NCI-H526 treated with DMSO at 0.1 percent for 48 hours (cell line): ENCODE measurements around the gene CDH16.
"Not testable (repeated sequence)": the region's sequence is repeated elsewhere in the genome, so short reads cannot be mapped to it uniquely, and the experiment has no call there.

Source experiments
- DNase-seq: peaks from one replicate; lab custom pipeline; 2025; lab: John Stamatoyannopoulos, UW

Gene CDH16

DNA sequence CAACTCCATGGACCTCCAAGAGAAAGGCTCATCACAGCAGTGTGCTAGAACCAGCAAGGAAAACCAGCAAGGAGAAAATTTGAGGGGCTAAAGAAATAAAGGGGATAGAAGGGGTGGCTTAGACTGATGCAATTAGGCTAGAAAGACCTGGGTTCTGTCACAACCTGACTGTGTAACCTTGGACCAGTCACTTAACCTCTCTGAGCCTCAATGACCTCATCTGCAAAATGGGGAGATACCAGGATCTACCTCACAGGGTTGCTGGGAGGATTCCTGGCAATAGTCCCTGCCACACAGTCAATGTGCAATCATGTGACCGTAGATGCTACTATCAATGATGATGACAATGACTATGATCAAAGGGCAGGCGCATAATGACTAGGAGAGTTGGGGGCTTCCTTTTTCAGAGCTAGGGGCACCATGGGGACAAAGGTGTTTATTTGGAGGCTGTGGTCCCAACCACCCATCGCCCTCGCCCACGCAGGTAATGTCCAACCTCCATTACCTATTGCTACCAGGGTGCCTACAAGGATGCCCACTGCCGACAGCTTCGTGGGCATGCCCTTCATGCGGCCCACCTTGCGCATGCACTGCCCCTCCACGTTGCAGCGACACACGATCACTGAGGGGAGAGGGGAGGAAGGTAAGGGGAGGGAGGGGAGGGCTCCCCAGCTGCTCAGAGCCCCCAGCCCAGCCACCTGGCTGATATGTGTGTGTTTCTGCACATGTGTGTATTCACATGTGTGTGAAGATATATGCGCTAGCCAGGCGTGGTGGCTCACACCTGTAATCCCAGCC is 9.7 kb downstream of the CDH16 start:
- no peak for DNase-seq

DNA sequence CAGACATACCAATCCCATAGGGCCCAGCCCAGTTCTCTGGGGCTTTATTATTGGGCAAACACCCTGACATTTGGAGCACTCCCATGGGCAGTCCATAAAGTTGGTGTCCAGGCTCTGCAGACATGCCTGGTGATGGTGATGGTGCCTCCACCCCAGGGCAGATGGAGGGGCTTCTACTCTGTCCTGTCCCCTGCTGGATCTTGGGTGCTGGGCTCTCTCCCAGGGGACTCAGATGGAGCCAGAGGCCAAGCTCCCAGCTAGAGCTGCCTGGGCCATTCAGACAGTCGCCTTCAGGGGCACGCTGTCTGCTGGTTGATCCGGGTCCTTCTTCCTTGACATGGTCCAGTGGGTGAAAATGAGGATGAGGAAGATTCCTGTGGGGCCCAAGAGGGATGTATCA is 10.6 kb downstream of the CDH16 start:
- no peak for DNase-seq

DNA sequence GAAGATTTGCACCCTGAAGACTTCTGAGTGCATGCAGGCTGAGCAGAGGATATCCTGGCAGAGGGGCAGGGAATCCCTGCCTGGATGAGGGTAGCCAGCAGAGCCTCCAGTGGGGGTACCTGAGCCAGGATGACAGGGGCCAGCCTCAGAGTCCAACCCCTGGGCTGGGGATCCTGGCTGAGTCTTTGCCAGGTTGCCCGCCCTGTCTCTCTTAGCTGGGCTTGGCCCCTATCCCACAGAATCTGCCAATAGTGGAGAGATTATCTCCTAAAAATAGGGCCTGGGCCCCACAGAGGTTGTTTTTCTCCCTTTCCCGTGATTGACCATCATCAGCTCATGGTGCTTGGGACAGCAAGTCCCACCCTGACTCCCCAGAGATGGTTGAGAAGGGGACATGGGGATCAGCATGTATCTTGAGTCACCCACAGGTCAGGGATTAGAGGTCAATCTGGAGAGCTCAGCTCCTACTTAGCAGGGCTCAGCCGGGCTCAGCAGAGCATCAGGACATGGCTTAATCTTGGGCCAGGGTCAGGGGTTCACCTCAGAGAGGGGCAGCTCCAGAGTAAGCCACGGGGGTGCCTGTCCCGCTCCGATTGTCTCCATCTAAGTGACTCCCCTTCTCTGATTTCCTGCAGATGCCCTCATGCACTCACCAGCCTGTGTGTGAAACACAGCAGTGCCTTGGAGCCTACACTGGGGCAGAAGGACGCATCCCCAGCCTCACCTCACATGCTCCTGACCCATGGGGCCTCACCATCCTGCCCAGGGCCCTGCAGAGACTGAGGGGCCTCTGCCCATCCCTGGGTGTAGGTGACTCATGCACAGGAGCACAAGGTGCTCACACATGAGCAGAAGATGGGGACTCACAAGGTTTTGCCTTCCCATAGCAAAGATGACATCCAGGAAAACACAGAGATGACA is 11.5 kb downstream of the CDH16 start:
- no peak for DNase-seq

DNA sequence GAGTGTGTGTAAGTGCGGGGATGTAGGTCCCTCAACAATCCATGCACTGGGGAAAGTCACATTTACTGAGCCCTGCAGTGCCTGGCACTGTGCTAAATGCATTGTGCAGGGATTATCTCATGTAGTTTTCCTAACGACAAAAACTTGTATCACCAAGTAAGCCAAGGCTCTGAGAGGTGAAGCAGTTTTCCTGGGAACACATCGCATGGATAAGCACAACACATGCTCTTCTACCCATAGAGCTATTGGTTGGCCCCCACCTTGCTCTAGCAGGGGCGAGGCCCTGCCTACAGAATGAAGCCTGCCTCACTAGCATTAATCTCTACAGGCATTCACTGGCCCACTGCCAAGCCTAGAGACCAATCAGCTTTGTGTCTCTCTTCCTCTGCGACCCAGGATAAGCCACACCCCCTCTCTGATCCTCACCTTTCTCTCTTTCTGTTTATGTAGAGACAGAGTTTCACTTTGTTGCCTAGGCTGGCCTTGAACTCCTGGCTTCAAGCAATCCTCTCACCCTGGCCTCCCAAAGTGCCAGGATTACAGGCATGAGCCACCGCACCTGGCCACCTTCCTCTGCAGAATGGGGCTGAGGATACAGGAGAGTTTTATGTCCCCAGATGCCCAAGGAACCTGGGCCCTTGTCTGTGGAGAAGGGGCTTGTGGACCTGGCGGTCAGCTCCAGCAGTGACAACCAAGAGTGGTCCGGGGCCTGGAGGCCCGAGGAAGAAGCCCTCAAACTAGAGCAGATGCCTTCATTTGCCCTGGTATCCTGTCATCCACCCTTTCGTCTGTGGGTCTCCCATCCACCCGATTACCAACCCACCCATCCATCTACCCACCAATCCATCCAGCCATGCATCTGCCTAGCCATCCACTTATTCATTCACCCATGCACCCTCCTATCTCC is 12.8 kb downstream of the CDH16 start:
- DNase-seq = no peak

DNA sequence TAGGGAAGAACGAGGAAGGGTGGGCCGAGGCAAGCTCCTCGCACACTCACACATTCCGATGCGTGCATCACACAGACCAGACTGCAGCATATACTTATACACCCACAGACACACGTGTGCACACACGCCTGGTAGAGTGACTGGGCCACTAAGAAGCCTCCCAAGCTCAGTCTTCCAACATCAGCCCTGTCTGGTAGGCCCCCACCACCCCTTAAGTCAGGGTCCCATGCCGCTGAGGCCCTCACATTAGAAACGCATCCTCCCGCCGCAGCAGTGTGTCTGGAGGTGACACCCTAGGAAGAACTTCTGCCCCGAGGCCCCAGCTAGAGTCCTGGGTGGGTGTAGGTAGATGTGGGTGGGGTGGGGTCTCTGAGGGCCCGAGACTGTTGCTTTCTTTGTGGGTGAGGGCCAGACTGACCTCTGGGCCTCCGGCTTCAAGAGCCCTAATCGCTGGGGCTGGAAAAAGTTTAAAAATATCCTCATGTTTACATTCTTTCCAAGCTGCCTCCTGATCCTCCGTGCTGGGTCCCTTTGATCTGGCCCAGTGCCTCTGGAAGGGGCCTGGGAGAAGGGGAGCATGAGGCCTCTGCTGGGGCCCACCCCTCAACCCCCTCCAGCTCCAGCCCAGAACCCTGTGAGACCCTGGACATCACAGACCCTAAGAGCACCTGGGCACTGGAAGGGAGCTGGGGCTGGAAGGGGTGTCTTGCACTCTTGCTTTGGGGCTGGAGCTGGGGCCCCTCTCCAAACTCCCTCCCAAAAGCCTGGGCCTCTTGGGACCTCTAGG is 13.6 kb downstream of the CDH16 start:
- no peak for DNase-seq

DNA sequence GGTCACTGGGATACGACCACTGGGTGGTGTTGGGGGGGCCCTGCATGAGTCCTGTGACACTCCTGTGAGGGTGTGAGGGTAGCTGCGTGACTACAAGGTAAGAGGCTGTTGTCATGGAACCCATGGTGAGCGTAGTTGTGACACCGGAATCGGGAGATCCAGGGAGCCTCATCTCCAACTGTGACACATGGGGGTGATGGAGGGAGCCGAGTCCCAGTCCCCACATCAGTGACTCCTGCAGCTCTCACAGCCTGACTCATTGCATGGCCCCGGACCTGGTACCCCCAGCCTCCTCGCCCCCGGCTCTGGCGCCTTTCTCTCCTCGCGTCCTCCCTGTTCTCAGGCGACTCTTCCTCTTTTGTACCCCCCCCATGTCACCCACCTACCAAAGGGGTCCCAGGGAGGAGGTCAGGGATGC is 14.2 kb downstream of the CDH16 start:
- DNase-seq = no peak

DNA sequence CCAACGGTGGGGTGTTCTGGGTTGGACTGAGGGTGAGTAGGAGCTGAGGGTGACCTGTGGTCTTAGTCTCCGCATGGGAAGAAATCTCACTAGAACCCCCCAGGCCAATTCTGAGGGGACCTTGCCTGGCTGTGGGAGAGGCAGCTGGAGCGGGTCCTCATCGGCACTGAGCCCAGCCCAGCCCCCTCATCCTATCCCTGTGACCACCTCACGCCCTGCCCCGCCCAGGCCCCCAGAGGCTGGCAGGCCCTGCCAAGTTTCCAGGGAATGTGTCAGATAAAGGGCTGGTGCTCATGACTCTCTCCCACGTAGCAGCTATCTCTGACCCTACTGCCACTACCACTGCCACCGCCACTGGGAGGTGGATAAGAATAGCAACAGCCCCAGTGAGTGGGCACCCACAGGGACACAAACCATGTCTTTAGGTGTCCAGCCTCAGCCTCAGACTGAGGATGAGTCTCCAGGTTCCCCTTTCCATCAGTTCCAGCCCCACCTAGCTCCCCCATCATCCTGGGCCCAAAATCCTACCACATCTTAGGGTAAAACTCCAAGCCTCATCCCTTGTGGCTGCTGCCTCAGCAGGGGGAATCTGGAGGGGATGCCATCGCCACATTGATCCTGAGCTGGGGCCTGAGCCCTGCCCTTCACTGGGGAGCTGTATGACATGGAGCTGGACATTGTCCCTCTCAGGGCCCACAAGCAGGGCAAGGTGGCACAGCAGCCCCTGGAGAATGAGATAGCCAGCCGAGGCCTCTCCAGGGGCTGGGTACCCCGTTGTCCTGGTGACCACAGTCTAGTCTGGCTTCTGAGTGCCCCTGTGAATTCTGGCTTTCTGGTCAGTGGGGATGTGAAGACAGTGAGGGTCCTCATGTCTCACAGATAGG is 14.9 kb downstream of the CDH16 start:
- DNase-seq = no peak

DNA sequence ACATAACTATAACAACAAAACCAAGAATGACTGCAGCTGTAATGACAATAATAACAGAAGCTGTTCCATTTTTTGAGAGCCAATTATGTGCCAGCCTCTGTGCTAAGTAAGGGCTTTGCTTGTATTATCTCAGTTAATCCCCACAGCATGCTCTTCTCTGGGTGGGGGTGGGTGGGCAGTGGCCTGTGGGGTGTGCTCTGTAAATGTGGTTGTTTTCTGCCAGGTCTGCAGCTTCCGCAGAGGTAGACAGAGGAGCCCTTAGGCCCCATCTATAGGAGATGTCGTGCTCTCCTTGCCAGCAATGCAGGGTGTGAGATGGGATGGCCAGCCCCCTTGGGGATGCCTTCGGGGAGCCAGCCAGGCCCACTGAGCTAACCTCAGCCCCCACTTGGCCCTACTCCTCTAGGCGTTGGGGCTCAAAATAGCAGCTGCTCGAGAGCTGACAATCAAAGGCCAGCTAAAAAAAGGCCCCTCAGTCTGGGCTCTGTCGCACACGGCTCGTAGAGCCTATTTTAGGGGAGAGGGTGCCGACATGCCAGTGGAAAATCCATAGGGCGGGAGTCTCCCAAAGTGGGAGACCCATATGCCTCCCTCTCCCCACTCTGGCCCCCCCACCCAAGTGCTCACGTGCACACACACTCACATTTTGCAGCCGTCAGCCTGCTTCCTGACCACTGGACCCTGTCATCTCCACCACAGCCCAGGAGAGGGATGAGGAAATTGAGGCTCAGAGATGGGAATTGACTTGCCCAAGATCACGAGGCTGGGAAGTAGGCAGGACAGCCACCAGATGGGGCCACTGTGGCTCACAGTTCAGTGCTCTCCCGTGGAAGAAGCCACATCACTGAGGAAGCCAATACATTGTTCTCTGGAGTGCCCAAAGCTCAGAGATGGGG is 15.8 kb downstream of the CDH16 start:
- DNase-seq = no peak

DNA sequence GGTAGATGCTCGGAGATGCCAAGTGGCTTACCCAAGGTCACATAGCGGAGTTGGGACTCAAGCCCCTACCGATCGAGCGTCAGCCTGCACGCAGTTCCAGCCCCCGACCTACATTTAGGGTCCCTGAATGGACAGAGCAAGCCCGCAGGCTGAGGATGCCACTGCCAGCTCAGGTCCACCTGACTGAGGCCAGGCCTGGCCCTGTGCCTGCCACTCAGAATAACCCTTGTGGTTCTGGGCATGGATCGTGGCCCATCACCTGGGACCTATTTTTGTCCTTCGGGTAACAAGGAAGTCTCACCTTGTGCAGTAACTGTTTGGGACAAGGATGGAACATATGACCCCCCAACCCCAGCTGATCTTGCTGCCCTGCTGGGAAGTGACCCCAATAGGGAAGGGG is 17.1 kb downstream of the CDH16 start:
- no peak for DNase-seq

DNA sequence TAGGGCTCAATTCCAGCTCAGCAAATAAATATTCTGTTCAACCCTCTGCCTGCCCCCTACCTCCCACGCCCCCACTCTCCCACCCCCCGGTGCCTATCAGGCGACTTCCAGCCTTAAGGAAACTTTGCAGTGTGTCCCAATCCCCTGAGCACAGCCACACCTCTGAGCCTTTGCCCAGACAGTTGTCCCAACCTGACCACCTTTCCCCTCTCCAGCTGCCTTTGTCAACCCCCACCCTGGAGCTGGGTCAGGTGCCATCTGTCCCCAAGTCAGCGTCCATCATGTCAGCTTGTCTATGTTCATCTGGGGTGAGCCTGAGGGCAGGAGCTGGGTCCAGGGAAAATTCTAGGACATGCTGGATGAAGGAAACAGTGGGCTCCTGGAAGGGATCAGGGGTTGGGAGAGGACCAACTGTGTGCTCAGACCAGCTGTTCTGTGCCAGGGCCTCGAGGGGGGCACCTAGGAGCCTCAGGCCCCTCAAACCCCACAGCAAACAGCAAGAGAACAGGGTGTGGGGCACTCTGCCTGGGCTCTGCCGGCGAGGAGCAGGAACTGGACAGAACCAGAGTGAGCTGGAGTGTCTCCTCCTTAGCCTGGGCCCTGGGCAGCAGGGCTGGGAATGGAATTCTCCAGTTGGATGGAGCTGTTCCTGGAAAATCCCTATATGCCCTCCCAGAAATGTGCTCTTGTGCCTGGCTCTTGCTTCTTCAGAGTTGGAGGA is 17.8 kb downstream of the CDH16 start:
- DNase-seq = no peak

DNA sequence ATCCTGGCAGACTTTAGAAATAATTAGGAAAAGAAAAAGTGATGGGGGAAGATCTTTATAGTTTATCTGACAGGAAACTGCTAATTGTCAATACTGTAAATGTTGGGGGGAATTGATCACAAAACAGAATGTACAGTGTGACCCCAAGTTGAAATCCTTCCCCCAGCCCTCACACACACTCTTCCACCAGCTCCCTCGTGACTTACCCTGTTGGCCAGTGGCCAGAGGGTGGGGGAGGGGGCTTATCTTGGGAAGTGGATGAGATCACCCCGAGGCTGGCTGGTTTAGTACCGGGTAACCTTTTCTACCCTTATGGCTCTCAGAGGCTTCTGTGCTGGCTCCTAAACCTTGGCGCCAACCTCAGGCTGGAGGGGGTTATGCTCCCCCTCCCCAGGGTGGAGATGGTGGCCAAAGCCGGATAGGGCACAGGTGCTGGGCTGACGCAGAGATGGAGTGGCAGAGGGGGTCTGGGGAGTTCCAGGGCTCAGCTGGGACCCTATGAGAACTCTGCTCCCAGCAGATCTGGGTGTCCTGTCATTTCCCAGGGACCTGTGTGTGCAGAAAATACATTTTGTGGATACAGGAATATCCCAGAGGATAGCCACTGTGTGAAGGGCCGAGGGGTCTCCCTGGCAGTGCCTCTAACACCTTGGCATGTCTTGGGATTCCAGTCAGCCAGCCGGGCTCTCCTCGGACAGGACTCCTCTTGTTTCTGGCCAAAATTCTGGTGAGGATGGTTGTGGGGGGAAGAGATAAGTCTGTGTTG is 18.6 kb downstream of the CDH16 start:
- DNase-seq = no peak

DNA sequence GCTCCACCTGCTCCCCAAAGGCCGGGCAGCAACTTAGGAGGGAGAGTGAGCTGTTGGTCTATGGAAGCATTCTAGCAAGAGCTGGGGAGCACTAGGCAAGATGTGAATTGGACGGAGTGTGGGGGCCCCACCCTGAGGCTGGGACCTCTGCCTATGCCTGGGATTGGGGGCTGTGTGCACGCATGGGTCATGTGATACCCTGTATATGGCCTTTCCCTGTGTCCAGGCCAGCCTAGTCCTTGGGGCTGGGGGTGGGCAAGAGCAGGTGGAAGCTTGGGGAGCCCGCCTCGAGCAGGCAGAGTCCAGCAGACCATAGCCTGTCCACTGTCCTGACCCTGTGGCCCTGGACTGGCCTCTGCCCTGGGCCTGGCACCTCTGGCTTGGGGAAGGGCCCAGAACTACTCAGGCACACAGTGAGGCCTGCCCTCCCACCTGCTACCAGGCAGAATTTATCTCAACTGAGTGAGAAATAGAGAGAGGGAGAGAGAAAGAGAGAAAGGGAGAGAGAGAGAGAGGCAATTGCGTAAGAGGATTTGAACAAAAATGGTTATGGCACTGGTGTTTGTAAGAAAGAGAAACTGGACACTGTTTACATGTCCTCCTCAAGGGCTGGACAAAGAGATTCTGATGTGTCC is 19.3 kb downstream of the CDH16 start:
- no peak for DNase-seq

DNA sequence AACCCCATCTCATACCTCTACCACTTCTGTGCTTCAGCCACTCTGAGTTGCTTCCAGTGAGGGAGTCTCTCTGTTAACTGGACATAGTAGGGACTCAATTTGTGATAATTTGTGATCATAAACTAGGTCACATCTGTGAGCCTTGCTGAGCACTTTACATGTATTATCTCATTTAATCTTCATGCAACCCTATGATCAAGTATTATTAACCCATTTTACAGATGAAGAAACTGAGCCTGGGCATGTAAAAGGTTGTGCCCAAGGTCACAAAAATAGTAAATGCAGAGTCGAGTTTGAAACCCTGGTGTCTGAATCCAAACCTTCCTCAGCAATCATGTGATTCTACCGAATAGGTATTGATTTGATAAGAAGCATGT is 19.8 kb downstream of the CDH16 start:
- no peak for DNase-seq

DNA sequence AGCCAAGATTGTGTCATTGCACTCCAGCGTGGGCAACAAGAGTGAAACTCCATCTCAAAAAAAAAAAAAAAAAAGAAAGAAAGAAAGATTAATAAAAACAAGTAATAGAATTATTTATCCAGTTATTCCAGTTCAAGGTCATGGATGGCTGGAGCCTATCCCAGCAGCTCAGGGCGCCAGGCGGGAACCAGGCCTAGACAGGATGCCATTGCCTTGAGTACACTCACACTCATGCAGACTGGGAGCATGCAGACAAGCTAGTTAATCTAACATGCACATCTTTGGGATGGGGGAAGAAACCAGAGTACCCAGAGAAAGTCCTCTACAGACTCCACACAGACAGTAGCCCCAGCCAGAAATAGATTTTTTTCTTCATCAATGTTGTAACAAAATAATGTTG is 20.5 kb downstream of the CDH16 start:
- DNase-seq = no peak

DNA sequence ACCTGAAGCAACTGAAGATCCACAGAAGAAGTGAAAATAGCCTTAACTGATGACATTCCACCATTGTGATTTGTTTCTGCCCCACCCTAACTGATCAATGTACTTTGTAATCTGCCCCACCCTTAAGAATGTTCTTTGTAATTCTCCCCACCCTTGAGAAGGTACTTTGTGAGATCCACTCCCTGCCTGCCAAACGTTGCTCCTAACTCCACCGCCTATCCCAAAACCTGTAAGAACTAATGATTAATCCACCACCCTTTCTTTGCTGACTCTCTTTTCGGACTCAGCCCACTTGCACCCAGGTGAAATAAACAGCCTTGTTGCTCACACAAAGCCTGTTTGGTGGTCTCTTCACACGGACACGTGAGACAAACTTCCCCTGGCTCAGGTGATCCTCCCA is 22.0 kb downstream of the CDH16 start:
- DNase-seq = not testable (repeated sequence)

DNA sequence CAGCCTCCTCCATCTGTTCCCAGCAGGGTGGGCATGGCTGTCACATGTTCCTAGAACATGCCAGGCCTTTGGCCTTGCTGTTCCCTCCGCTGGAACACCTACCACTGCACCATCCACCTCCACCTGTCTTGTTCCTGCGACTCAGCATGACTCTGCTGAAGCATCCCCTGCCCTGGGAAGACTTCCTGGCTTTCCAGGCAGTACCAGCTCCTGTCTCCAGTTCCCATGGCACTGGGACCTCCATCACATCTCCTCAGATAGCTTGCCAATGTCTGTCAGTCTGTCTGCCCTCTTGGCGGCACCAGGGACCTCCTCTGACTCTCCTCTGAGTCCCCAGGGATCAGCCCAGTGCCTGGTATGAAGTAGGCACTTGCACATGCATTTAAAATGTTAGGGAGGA is 22.7 kb downstream of the CDH16 start:
- DNase-seq = no peak

DNA sequence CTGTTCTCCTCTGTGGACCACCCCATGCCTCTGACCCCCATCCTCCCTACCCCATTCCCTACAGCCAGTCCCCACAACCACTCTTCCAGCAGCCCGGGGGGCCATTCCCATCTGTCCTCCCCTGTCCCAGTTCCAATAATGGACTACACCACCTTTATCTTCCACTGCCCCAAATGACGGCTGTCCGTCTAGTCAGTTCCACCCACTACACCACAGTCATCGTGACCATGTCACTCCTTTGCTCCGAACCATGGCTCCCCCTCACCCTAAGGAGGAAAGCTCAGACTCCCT is 23.1 kb downstream of the CDH16 start:
- DNase-seq = no peak
